ENCODE measurements around the gene MAP1LC3B2. TPM values are rescaled to one million over a fixed set of nuclear protein-coding genes. Genes with fewer than 3 reads are reported as not detected.

The MAP1LC3B2 gene
- total RNA-seq, 4 donors from 2014 or later: 1.1 to 2.5 TPM; not detected in 2

- TF ChIP-seq EP300 (IDR thresholded peaks at IDR 0.05; ENCODE audit: low read depth): no peak
- TF ChIP-seq POLR2AphosphoS5 (IDR thresholded peaks at IDR 0.05): no peak
- no peak for TF ChIP-seq CTCF (IDR thresholded peaks at IDR 0.05)
- TF ChIP-seq POLR2A (IDR thresholded peaks at IDR 0.05): no peak
- no peak overlapping the region for H3K27ac ChIP-seq
- in situ Hi-C loops (cut with MboI; ENCODE audit: low pct_ligation_motif_present in 1 of 4, low pct_unique_long_range_greater_than_20kb in 1 of 4, low sequenced_read_pairs in 3 of 4): loop anchor here in 2 of 4 donors (25.0 kb wide), 2 partner anchors 607 to 632 kb away; no protein-coding TSS in a partner anchor
- H3K9me3 ChIP-seq: no peaks in the 10 kb centered on the region
- intact Hi-C loops (cut with DNase I; ENCODE audit: low total_unique reads): loop anchor here (10.0 kb wide), 1 partner anchor 624 kb away; no protein-coding TSS in a partner anchor
- 59 to 66% methylated on average over 2 to 3 of the region's 3 CpGs for WGBS, 2 donors (ENCODE audit: low coverage in 1 of 2)
- H3K4me3 ChIP-seq: no peak overlapping the region
- H3K27me3 ChIP-seq: no peaks in the 10 kb centered on the region
- peaks cover 0 to 7% (median 0%) of the 10 kb centered on the region in 4 donors for H3K4me1 ChIP-seq
- no peak for DNase-seq
- H3K36me3 ChIP-seq: no peaks in the 10 kb centered on the region
Observed at GRCh38 chr12:116619246-116619645, 60.1 kb downstream of the MAP1LC3B2 start.

- 52% methylated on average over 3 of the region's 3 CpGs; no CpG with 5 or more reads in 1 of the 2 donors for WGBS, 2 donors (ENCODE audit: low coverage in 1 of 2)
- H3K4me1 ChIP-seq: peaks cover 0 to 7% (median 0%) of the 10 kb centered on the region in 4 donors
- in situ Hi-C loops (cut with MboI; ENCODE audit: low pct_ligation_motif_present in 1 of 4, low pct_unique_long_range_greater_than_20kb in 1 of 4, low sequenced_read_pairs in 3 of 4): loop anchor here in 2 of 4 donors (25.0 kb wide), 2 partner anchors 608 to 633 kb away; no protein-coding TSS in a partner anchor
Observed at GRCh38 chr12:116620124-116620491, 60.9 kb downstream of the MAP1LC3B2 start.

GRCh38 chr12:116620492-116621191 lies 61.5 kb downstream of the MAP1LC3B2 start:
- 35 to 52% methylated on average over 7 to 16 of the region's 16 CpGs for whole genome bisulfite sequencing, 2 donors (ENCODE audit: low coverage in 1 of 2)
- TF ChIP-seq EP300 (IDR thresholded peaks at IDR 0.05; ENCODE audit: low read depth) (no peak), POLR2AphosphoS5 (IDR thresholded peaks at IDR 0.05) (no peak), POLR2A (IDR thresholded peaks at IDR 0.05) (no peak), CTCF (IDR thresholded peaks at IDR 0.05) (no peak)
- Histone ChIP-seq H3K27me3 (no peaks in the 10 kb centered on the region), H3K4me1 (peaks cover 0 to 7% (median 0%) of the 10 kb centered on the region in 4 donors), H3K27ac (no peak overlapping the region), H3K9me3 (no peaks in the 10 kb centered on the region), H3K36me3 (no peaks in the 10 kb centered on the region), H3K4me3 (no peak overlapping the region)
- no peak for DNase-seq
- in situ Hi-C loops (cut with MboI; ENCODE audit: low pct_ligation_motif_present in 1 of 4, low pct_unique_long_range_greater_than_20kb in 1 of 4, low sequenced_read_pairs in 3 of 4): loop anchor here in 2 of 4 donors (25.0 kb wide), 2 partner anchors 608 to 633 kb away; no protein-coding TSS in a partner anchor
- intact Hi-C loops (cut with DNase I; ENCODE audit: low total_unique reads): no loop called here

More at GRCh38 chr12:116620124-116620491, 60.9 kb downstream of the MAP1LC3B2 start:
- H3K4me3 ChIP-seq: no peak overlapping the region
- no peak overlapping the region for H3K27ac ChIP-seq
- no peak for DNase-seq
- no peaks in the 10 kb centered on the region for H3K36me3 ChIP-seq
- intact Hi-C loops (cut with DNase I; ENCODE audit: low total_unique reads): no loop called here
- no peaks in the 10 kb centered on the region for H3K27me3 ChIP-seq
- TF ChIP-seq POLR2A (IDR thresholded peaks at IDR 0.05) (no peak), CTCF (IDR thresholded peaks at IDR 0.05) (no peak), EP300 (IDR thresholded peaks at IDR 0.05; ENCODE audit: low read depth) (no peak), POLR2AphosphoS5 (IDR thresholded peaks at IDR 0.05) (no peak)
- H3K9me3 ChIP-seq: no peaks in the 10 kb centered on the region

GRCh38 chr12:116621194-116621593 lies 62.0 kb downstream of the MAP1LC3B2 start:
- WGBS, 2 donors (ENCODE audit: low coverage in 1 of 2): 33 to 80% methylated on average over 1 to 4 of the region's 4 CpGs
- H3K4me1 ChIP-seq: peaks cover 0 to 7% (median 0%) of the 10 kb centered on the region in 4 donors
- no peak overlapping the region for H3K27ac ChIP-seq
- intact Hi-C loops (cut with DNase I; ENCODE audit: low total_unique reads) (no loop called here), in situ Hi-C loops (cut with MboI; ENCODE audit: low pct_ligation_motif_present in 1 of 4, low pct_unique_long_range_greater_than_20kb in 1 of 4, low sequenced_read_pairs in 3 of 4) (loop anchor here in 2 of 4 donors (25.0 kb wide), 2 partner anchors 609 to 634 kb away; no protein-coding TSS in a partner anchor)
- no peaks in the 10 kb centered on the region for H3K36me3 ChIP-seq
- no peak for DNase-seq
- H3K9me3 ChIP-seq: no peaks in the 10 kb centered on the region
- TF ChIP-seq POLR2A (IDR thresholded peaks at IDR 0.05) (no peak), EP300 (IDR thresholded peaks at IDR 0.05; ENCODE audit: low read depth) (no peak), POLR2AphosphoS5 (IDR thresholded peaks at IDR 0.05) (no peak), CTCF (IDR thresholded peaks at IDR 0.05) (no peak)
- H3K27me3 ChIP-seq: no peaks in the 10 kb centered on the region
- H3K4me3 ChIP-seq: no peak overlapping the region
